Stomach (tissue), 9 donors: ENCODE results near the gene PRDX3. TPM values are rescaled to one million over a fixed set of nuclear protein-coding genes. Genes with fewer than 3 reads are reported as not detected.

Experiments used
- DNase-seq, 2 donors: peaks; one replicate each; pipeline versions ENCODE4 v3.0.0 to v3.0.0-alpha.2; 2013 to 2019
- H3K27ac ChIP-seq, 5 donors: fragments of 200-600 bp in 4 of 5; sonication (generic) in 4 of 5; one replicate each; pipeline ENCODE4 v1.5.1; 2013 to 2019; ENCODE audit warnings: mild to moderate bottlenecking in 1 of 5, moderate library complexity in 1 of 5
- H3K27me3 ChIP-seq, 3 donors: fragments of 200-600 bp; sonication (generic); one replicate each; pipeline ENCODE4 v1.5.1; 2017 to 2019; ENCODE audit warnings: mixed run types in 1 of 3
- H3K36me3 ChIP-seq, 4 donors: fragments of 200-600 bp; sonication (generic); 1 replicate in 3 of 4; 2 replicates in 1 of 4; pipeline ENCODE4 v1.5.1; 2016 to 2019
- H3K4me1 ChIP-seq, 4 donors: fragments of 200-600 bp; sonication (generic); one replicate each; pipeline ENCODE4 v1.5.1; 2016 to 2019
- H3K4me3 ChIP-seq, 4 donors: fragments of 200-600 bp; sonication (generic) in 3 of 4; one replicate each; pipeline ENCODE4 v1.5.1; 2016 to 2019; ENCODE audit warnings: mild to moderate bottlenecking in 1 of 4
- H3K9me3 ChIP-seq, 4 donors: fragments of 200-600 bp; sonication (generic); one replicate each; pipeline ENCODE4 v1.5.1; 2016 to 2019
- CTCF ChIP-seq, 7 experiments: fragments of 450-650 bp in 4 of 7; fragments of 200-600 bp in 3 of 7; sonication (generic) in 3 of 7; IDR thresholded peaks; one replicate each; pipeline ENCODE4 v1.5.1; 2016 to 2019; ENCODE audit warnings: antibody characterized with exemption in 7 of 7, control low read depth in 2 of 7, mild to moderate bottlenecking in 1 of 7
- EP300 ChIP-seq: sonication (generic); formaldehyde crosslinking; IDR thresholded peaks from one replicate; pipeline ENCODE4 v1.6.1; 2017; ENCODE audit warnings: antibody characterized with exemption
- POLR2A ChIP-seq, 4 donors: fragments of 450-650 bp; IDR thresholded peaks; one replicate each; pipeline ENCODE4 v1.6.1; 2016; ENCODE audit warnings: antibody characterized with exemption in 4 of 4, control low read depth in 2 of 4, mild to moderate bottlenecking in 1 of 4, moderate library complexity in 1 of 4
- POLR2AphosphoS5 ChIP-seq, 3 donors: sonication (generic); formaldehyde crosslinking; IDR thresholded peaks; one replicate each; pipeline ENCODE4 v1.6.1; 2016; ENCODE audit warnings: antibody characterized with exemption in 3 of 3
- WGBS, 5 donors: extraction: QIAGEN DNeasy Blood & Tissue Kit in 3 of 5; methylation state at CpG; one replicate each; pipeline versions ENCODE4 v1.1.5 to v1.1.7; 2013 to 2018; 5-methylcytosine and 5-hydroxymethylcytosine counted together
- intact Hi-C: fragments of 100-400 bp; cut with DNase I; formaldehyde crosslinking; loops from one replicate; pipeline ENCODE4 v1.15.1; 2023; ENCODE audit warnings: low total_unique reads
- polyA plus RNA-seq, 3 donors: library from polyadenylated mRNA; stranded (reverse); fragments of 200-250 nt; gene quantifications; one replicate each; pipeline ENCODE4 v1.2.3, GENCODE V29; 2013
- total RNA-seq, 5 donors: library from RNA; depleted of rRNA; stranded (reverse); fragments of >200 nt; gene quantifications; one replicate each; pipeline versions ENCODE4 v1.1.0 to v1.2.3, GENCODE V29; 2014 to 2016
- donor health status: healthy with polysubstance abuse.
- donor health status: Bipolar disorder and iron deficiency.
- donor health status: healthy.

PRDX3 gene
- total and polyA plus RNA-seq, 8 donors = 11.9 to 163 (median 118) TPM

GRCh38 chr10:119177708-119178371, 772 bp downstream of the PRDX3 start:
- peaks cover 9 to 48% (median 30%) of the 10 kb centered on the region in 4 donors for H3K4me1 ChIP-seq
- TF ChIP-seq POLR2A (IDR thresholded peaks at IDR 0.05) = no peak
- no peak for TF ChIP-seq EP300
- TF ChIP-seq POLR2AphosphoS5 (IDR thresholded peaks at IDR 0.05) = no peak
- TF ChIP-seq CTCF (IDR thresholded peaks at IDR 0.05) = no peak
- no peaks in the 10 kb centered on the region for H3K27me3 ChIP-seq
- no peak for DNase-seq
- 6 to 18% (median 7%) methylated on average over 21 of the region's 21 CpGs for WGBS, 5 donors
- H3K4me3 ChIP-seq = peak overlapping the region; percentile 54 to 94 (median 84)
- no peaks in the 10 kb centered on the region for H3K9me3 ChIP-seq
- intact Hi-C loops = no loop called here
- peak overlapping the region; percentile 86 to 96 (median 94) for H3K27ac ChIP-seq
- H3K36me3 ChIP-seq = peaks cover 20 to 40% (median 31%) of the 10 kb centered on the region in 4 donors

GRCh38 chr10:119176166-119176565, 2.4 kb downstream of the PRDX3 start:
- WGBS, 5 donors = 86 to 91% (median 89%) methylated on average over 6 of the region's 6 CpGs
- no peaks in the 10 kb centered on the region for H3K9me3 ChIP-seq
- H3K27ac ChIP-seq = peak overlapping the region in 1 of 5 donors; percentile 55
- H3K4me3 ChIP-seq = no peak overlapping the region
- no peaks in the 10 kb centered on the region for H3K27me3 ChIP-seq
- intact Hi-C loops = no loop called here
- DNase-seq = no peak
- peaks cover 36 to 57% (median 48%) of the 10 kb centered on the region in 4 donors for H3K36me3 ChIP-seq
- H3K4me1 ChIP-seq = peaks cover 9 to 54% (median 32%) of the 10 kb centered on the region in 4 donors
- TF ChIP-seq CTCF (IDR thresholded peaks at IDR 0.05) (no peak), POLR2AphosphoS5 (IDR thresholded peaks at IDR 0.05) (no peak), POLR2A (IDR thresholded peaks at IDR 0.05) (no peak), EP300 (no peak)

DNA sequence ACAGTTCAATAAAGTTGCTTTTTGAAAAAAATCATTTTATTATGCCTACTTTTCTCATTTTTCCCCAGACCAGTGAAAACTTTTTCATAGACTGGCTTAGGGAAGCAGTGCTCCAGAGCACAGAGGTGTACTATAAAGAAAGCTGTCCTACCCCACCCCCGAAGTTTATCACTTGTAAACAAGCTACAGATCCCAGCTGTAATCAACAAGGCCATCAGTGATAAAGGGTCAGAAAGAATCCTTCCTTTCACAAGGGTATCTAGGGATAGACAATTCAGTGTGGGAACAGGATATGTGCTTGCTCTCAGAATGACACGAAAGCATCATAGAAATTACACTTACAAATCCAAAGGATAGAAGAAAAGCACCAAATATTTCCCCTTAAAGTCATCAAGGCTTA, 4.5 kb downstream of the PRDX3 start:
- Histone ChIP-seq H3K36me3 (peaks cover 53 to 77% (median 68%) of the 10 kb centered on the region in 4 donors), H3K4me1 (peaks cover 9 to 49% (median 30%) of the 10 kb centered on the region in 4 donors), H3K4me3 (no peak overlapping the region), H3K27me3 (no peaks in the 10 kb centered on the region), H3K27ac (no peak overlapping the region), H3K9me3 (no peaks in the 10 kb centered on the region)
- no peak for DNase-seq
- TF ChIP-seq CTCF (IDR thresholded peaks at IDR 0.05) (no peak), POLR2AphosphoS5 (IDR thresholded peaks at IDR 0.05) (no peak), POLR2A (IDR thresholded peaks at IDR 0.05) (no peak), EP300 (no peak)
- 51 to 74% (median 62%) methylated on average over 2 of the region's 2 CpGs for WGBS, 5 donors
- intact Hi-C loops = no loop called here

- WGBS, 5 donors = 82 to 84% (median 84%) methylated on average over 8 of the region's 8 CpGs
- Histone ChIP-seq H3K4me3 (no peak overlapping the region), H3K4me1 (peaks cover 0 to 28% (median 20%) of the 10 kb centered on the region in 4 donors), H3K27ac (peak overlapping the region in 2 of 5 donors; percentile 92), H3K27me3 (no peaks in the 10 kb centered on the region), H3K9me3 (no peaks in the 10 kb centered on the region), H3K36me3 (peaks cover 41 to 50% (median 48%) of the 10 kb centered on the region in 4 donors)
- no peak for DNase-seq
- intact Hi-C loops = no loop called here
- TF ChIP-seq CTCF (IDR thresholded peaks at IDR 0.05) (no peak), POLR2AphosphoS5 (IDR thresholded peaks at IDR 0.05) (no peak), POLR2A (IDR thresholded peaks at IDR 0.05) (no peak), EP300 (no peak)
Measured at GRCh38 chr10:119167041-119167440, 11.6 kb downstream of the PRDX3 start.
